ENCODE data around the gene KCNJ3.

KCNJ3 gene

GRCh38 chr2:154693741-154694340 is 4.7 kb upstream of the KCNJ3 start:
- DNase-seq = peak; percentile 18
- Histone ChIP-seq H3K36me3 (no peaks in the 10 kb centered on the region), H3K9me3 (no peaks in the 10 kb centered on the region), H3K4me3 (ENCODE audit: low read depth, low read length) (no peak overlapping the region), H3K27me3 (0 out of 2 replicates have a peak, but pooled peaks cover 6% of the 10 kb centered on the region), H3K4me1 (no peaks in the 10 kb centered on the region)
- TF ChIP-seq CTCF (IDR thresholded peaks at IDR 0.05; ENCODE audit: low read depth, low read length) = no peak

GRCh38 chr2:154694881-154695280 is 3.6 kb upstream of the KCNJ3 start:
- Histone ChIP-seq H3K4me1 (no peaks in the 10 kb centered on the region), H3K36me3 (no peaks in the 10 kb centered on the region), H3K4me3 (ENCODE audit: low read depth, low read length) (no peak overlapping the region), H3K27me3 (0 out of 2 replicates have a peak, but pooled peaks cover 6% of the 10 kb centered on the region), H3K9me3 (no peaks in the 10 kb centered on the region)
- TF ChIP-seq CTCF (IDR thresholded peaks at IDR 0.05; ENCODE audit: low read depth, low read length) = no peak
- no peak for DNase-seq

DNA sequence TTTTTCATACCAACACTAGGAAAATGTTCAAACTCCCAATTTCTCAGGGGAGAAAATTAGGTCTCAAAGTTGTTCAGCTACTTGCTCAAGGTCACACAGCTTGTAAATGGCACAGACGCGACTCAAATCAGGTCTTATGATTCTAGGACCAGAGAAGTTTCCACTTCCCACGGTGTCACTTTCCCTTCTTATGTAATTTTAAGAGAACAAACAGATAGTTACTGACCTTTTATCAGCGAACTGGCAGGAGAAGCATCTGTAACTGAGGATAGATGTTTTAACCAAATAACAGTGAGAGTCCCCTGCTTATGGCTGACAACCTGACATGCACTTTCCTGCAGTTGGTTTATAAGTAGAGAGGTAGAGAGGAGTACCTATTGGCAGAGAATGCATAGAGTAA is 2.1 kb upstream of the KCNJ3 start:
- TF ChIP-seq CTCF (IDR thresholded peaks at IDR 0.05; ENCODE audit: low read depth, low read length) = no peak
- Histone ChIP-seq H3K4me1 (no peaks in the 10 kb centered on the region), H3K36me3 (no peaks in the 10 kb centered on the region), H3K9me3 (no peaks in the 10 kb centered on the region), H3K4me3 (ENCODE audit: low read depth, low read length) (no peak overlapping the region), H3K27me3 (0 out of 2 replicates have a peak, but pooled peaks cover 6% of the 10 kb centered on the region)
- no peak for DNase-seq

DNA sequence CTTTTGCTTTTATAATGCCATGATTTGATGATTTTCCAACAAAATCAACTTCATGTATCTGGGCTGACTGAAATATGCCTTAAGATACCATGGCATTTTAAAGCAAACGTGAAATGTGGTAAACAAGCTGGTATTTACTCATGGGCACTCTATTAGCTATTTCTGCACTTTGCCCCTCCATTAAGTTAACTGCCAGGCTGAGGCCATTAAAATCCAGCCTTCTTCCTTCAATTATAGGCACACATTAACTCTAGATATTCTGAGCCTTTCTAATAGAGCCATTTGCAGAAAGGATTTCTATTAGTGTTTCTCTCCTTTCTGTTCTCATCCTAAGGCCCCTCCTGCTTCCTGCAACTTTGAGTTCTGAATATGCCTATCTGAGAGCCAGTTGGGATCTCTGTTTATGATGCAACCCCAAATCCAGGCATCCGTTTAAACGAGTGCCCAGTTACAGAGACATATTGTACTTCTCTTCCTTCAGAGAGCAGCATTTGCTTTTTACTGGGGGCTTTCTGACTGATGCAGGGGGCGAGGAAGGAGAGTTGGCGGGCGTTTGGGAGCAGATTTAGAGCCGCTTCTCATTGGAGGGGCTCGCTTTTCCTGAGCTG is 1.6 kb upstream of the KCNJ3 start:
- 0 out of 2 replicates have a peak, but pooled peaks cover 6% of the 10 kb centered on the region for H3K27me3 ChIP-seq
- no peaks in the 10 kb centered on the region for H3K36me3 ChIP-seq
- H3K9me3 ChIP-seq = no peaks in the 10 kb centered on the region
- DNase-seq = no peak
- peak overlapping the region; percentile 49 for H3K4me3 ChIP-seq (ENCODE audit: low read depth, low read length)
- TF ChIP-seq CTCF (IDR thresholded peaks at IDR 0.05; ENCODE audit: low read depth, low read length) = no peak
- H3K4me1 ChIP-seq = no peaks in the 10 kb centered on the region

GRCh38 chr2:154697418-154698252 is 860 bp upstream of the KCNJ3 start:
- 0 out of 2 replicates have a peak, but pooled peaks cover 6% of the 10 kb centered on the region for H3K27me3 ChIP-seq
- H3K9me3 ChIP-seq = no peaks in the 10 kb centered on the region
- no peaks in the 10 kb centered on the region for H3K4me1 ChIP-seq
- H3K36me3 ChIP-seq = no peaks in the 10 kb centered on the region
- peak; percentile 12 for DNase-seq
- no peak for TF ChIP-seq CTCF (IDR thresholded peaks at IDR 0.05; ENCODE audit: low read depth, low read length)
- H3K4me3 ChIP-seq (ENCODE audit: low read depth, low read length) = peak overlapping the region; percentile 49

All from BE2C (cell line).